ENCODE measurements around the gene FXYD3. TPM values are rescaled to one million over a fixed set of nuclear protein-coding genes. Genes with fewer than 3 reads are reported as not detected.
A peak's percentile ranks its signal among the peaks of the same experiment; 100 is the strongest.

The FXYD3 gene
- polyA plus RNA-seq, 1 donor (not counting 4 experiments of a cell fraction or from before 2014, with no cell fraction given): 851 TPM

DNA sequence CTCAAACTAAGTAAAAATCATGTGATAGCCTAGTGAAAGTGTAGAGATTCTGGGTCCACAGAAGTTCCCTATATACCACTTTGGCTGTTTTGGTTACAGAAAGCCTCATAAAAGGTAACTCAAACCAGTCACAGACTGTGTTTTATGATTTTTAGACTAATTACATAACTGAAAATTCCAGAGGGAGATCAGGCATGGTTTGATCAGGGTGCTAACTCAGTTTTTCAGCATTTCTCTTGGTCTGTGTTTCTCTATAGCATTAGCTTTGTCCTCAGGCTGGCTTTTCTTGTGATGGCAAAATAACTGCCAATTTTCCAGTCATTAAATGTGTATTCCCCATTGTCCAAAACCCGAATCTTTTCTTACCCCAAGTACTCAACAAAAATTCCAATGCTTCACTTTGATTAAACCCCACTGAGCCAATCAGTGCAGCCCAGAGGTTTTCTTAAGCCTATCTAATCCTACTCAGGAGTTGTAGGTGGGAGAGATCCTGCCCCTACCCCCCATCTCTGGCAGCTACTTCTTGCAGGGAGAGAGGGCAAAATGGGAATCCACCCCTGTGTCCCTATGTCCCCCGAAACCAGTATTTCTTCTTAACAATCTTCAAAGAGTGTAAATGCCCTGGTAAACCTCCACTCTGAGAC is 8.6 kb upstream of the FXYD3 start:
- Histone ChIP-seq H3K79me2 (ENCODE audit: control insufficient read depth, insufficient read depth, low read length) (no peaks in the 10 kb centered on the region), H3K9ac (ENCODE audit: control insufficient read depth, extremely low read depth, insufficient read depth, low read length) (peak overlapping the region; percentile 55), H3K27ac (ENCODE audit: control insufficient read depth, insufficient read depth, low read length) (peak overlapping the region; percentile 80), H3K36me3 (ENCODE audit: control insufficient read depth in 2 of 2, extremely low read depth in 1 of 2, insufficient read depth in 2 of 2, low read length in 2 of 2) (no peaks in the 10 kb centered on the region), H3K9me1 (ENCODE audit: control insufficient read depth, extremely low read depth, insufficient read depth, low read length) (no peaks in the 10 kb centered on the region), H3K4me3 (ENCODE audit: control insufficient read depth in 2 of 3, extremely low read depth in 1 of 3, insufficient read depth in 2 of 3, low read depth in 1 of 3, low read length in 3 of 3) (no peak overlapping the region), H3K4me1 (ENCODE audit: control insufficient read depth, extremely low read depth, insufficient read depth, low read length) (peaks cover 36% of the 10 kb centered on the region), H2AFZ (ENCODE audit: control insufficient read depth, low read length) (peak overlapping the region; percentile 66), H4K20me1 (ENCODE audit: control insufficient read depth, extremely low read depth, insufficient read depth, low read length) (no peaks in the 10 kb centered on the region), H3K27me3 (ENCODE audit: control insufficient read depth, extremely low read depth, insufficient read depth, low read length) (no peaks in the 10 kb centered on the region), H3K4me2 (ENCODE audit: control insufficient read depth, extremely low read depth, insufficient read depth, low read depth, low read length) (peak overlapping the region; percentile 49), H3K9me3 (ENCODE audit: control insufficient read depth, low read depth, low read length) (no peaks in the 10 kb centered on the region)
- DNase-seq (ENCODE audit: low read depth, low spot score): no peak
- TF ChIP-seq EZH2 (IDR thresholded peaks at IDR 0.05; ENCODE audit: low read length): no peak
- TF ChIP-seq, protein P1, sequence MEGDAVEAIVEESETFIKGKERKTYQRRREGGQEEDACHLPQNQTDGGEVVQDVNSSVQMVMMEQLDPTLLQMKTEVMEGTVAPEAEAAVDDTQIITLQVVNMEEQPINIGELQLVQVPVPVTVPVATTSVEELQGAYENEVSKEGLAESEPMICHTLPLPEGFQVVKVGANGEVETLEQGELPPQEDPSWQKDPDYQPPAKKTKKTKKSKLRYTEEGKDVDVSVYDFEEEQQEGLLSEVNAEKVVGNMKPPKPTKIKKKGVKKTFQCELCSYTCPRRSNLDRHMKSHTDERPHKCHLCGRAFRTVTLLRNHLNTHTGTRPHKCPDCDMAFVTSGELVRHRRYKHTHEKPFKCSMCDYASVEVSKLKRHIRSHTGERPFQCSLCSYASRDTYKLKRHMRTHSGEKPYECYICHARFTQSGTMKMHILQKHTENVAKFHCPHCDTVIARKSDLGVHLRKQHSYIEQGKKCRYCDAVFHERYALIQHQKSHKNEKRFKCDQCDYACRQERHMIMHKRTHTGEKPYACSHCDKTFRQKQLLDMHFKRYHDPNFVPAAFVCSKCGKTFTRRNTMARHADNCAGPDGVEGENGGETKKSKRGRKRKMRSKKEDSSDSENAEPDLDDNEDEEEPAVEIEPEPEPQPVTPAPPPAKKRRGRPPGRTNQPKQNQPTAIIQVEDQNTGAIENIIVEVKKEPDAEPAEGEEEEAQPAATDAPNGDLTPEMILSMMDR (optimal IDR thresholded peaks at IDR 0.05 in 1 of 3, IDR thresholded peaks at IDR 0.05 in 1 of 3, conservative IDR thresholded peaks at IDR 0.05 in 1 of 3; ENCODE audit: extremely low read depth in 1 of 3, insufficient read depth in 2 of 3, low read length in 3 of 3): no peak
- dilution Hi-C loops (cut with MboI; ENCODE audit: extremely low pct_ligation_motif_present, low sequenced_read_pairs): no loop called here
- peak; percentile 9 for FAIRE-seq

DNA sequence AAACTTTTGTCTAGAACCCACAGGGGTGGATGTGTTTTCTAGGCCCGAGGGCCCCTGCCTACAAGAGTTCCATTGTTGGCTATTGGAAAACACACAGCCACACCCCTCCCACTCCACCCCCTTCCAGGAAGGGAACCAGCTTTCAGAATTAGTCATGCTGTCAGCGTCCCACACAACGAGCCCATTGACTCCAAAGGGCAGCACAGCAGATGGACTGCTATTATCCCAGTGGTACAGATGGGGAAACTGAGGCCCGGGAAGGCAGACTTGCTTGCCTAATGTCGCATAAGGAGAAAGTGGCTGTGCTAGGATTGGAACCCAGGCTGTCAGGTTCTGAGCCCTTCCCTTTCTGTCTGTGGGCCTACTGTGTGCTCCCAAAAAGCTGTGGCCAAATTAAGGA is 8.1 kb upstream of the FXYD3 start:
- FAIRE-seq (peak; percentile 89), DNase-seq (ENCODE audit: low read depth, low spot score) (peak; percentile 66)
- no peaks in the 10 kb centered on the region for H3K79me2 ChIP-seq (ENCODE audit: control insufficient read depth, insufficient read depth, low read length)
- dilution Hi-C loops (cut with MboI; ENCODE audit: extremely low pct_ligation_motif_present, low sequenced_read_pairs): no loop called here
- no peaks in the 10 kb centered on the region for H4K20me1 ChIP-seq (ENCODE audit: control insufficient read depth, extremely low read depth, insufficient read depth, low read length)
- no peak overlapping the region for H3K4me3 ChIP-seq (ENCODE audit: control insufficient read depth in 2 of 3, extremely low read depth in 1 of 3, insufficient read depth in 2 of 3, low read depth in 1 of 3, low read length in 3 of 3)
- H3K9ac ChIP-seq (ENCODE audit: control insufficient read depth, extremely low read depth, insufficient read depth, low read length): peak overlapping the region; percentile 55
- no peaks in the 10 kb centered on the region for H3K9me3 ChIP-seq (ENCODE audit: control insufficient read depth, low read depth, low read length)
- H3K9me1 ChIP-seq (ENCODE audit: control insufficient read depth, extremely low read depth, insufficient read depth, low read length): no peaks in the 10 kb centered on the region
- H3K4me1 ChIP-seq (ENCODE audit: control insufficient read depth, extremely low read depth, insufficient read depth, low read length): peaks cover 36% of the 10 kb centered on the region
- H2AFZ ChIP-seq (ENCODE audit: control insufficient read depth, low read length): peak overlapping the region; percentile 66
- H3K27ac ChIP-seq (ENCODE audit: control insufficient read depth, insufficient read depth, low read length): peak overlapping the region; percentile 80
- TF ChIP-seq, protein P1 (optimal IDR thresholded peaks at IDR 0.05 in 1 of 3, IDR thresholded peaks at IDR 0.05 in 1 of 3, conservative IDR thresholded peaks at IDR 0.05 in 1 of 3; ENCODE audit: extremely low read depth in 1 of 3, insufficient read depth in 2 of 3, low read length in 3 of 3): no peak
- no peak for TF ChIP-seq EZH2 (IDR thresholded peaks at IDR 0.05; ENCODE audit: low read length)
- H3K36me3 ChIP-seq (ENCODE audit: control insufficient read depth in 2 of 2, extremely low read depth in 1 of 2, insufficient read depth in 2 of 2, low read length in 2 of 2): no peaks in the 10 kb centered on the region
- H3K27me3 ChIP-seq (ENCODE audit: control insufficient read depth, extremely low read depth, insufficient read depth, low read length): no peaks in the 10 kb centered on the region
- H3K4me2 ChIP-seq (ENCODE audit: control insufficient read depth, extremely low read depth, insufficient read depth, low read depth, low read length): peak overlapping the region; percentile 49

Data from keratinocyte (primary cell).